Right renal pelvis (tissue), 4 donors: ENCODE measurements around the gene SV2C. TPM values are rescaled to one million over a fixed set of nuclear protein-coding genes. Genes with fewer than 3 reads are reported as not detected.
"Not testable (repeated sequence)": the region's sequence is repeated elsewhere in the genome, so short reads cannot be mapped to it uniquely, and the experiment has no call there.

ENCODE experiments used
- DNase-seq, 4 donors: peaks; one replicate each; pipeline ENCODE4 v3.0.0-alpha.2; 2013; ENCODE audit warnings: low read depth in 4 of 4, low spot score in 3 of 4, missing footprints in 1 of 4
- polyA plus RNA-seq, 4 donors: library from polyadenylated mRNA; unstranded; fragments of 120-200 nt; gene quantifications; one replicate each; pipeline ENCODE4 v1.2.1, GENCODE V29; 2013; ENCODE audit not compliant: insufficient read length in 4 of 4

The SV2C gene
- polyA plus RNA-seq, 4 donors: 0.07 to 0.35 (median 0.20) TPM

DNA sequence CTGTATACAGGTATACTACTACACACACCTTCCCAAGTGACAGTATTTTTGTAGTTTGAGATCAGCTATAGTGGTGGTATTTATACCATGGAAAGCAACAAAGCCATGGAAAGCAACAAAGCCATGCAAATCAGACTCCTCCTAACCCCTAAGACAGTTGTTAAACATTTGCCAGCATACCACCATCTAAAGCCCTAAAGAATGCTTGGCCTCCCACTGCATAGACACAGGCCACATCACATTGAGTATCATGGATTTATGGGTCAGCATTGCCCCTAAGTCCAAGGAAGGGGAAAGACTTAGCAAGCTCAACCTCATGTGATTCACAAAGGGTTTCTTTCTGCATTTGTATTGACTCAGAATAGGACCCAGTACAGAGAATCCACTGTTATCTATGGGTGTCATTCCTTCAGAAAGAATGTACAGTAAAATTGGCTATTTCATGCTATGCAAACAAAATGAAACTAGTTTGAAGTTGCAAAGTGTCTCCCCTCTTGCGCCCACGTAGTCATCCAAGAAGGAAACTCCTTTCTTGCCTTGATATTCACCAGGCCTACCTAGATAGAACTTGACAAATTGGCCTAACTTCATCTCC, 249.5 kb downstream of the SV2C start:
- no peak for DNase-seq

DNA sequence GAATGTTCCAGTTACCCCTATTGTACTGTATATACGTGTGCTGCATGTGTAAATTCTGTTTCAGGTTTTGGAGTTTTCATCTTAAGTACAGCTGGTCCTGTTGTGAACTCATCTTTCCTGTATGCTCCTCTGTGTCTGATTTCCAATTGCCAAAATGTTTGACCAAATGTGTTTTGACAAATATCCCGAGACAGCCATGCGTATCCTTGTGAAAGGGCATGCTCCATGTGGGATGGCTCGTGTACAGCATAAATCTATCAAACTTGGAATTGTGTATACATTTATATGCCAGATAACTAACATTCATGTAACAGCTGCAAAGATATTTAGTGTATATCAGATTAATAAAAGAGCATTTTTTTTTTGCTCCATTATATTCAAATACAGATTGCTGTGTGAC, 250.4 kb downstream of the SV2C start:
- DNase-seq: no peak

GRCh38 chr5:76334574-76334973, 251.4 kb downstream of the SV2C start:
- no peak for DNase-seq

DNA sequence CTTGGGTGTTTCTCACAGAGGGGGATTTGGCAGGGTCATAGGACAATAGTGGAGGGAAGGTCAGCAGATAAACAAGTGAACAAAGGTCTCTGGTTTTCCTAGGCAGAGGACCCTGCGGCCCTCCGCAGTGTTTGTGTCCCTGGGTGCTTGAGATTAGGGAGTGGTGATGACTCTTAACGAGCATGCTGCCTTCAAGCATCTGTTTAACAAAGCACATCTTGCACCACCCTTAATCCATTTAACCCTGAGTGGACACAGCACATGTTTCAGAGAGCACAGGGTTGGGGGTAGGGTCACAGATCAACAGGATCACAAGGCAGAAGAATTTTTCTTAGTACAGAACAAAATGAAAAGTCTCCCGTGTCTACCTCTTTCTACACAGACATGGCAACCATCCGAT, 252.3 kb downstream of the SV2C start:
- DNase-seq: not testable (repeated sequence)

GRCh38 chr5:76336253-76336809, 253.1 kb downstream of the SV2C start:
- not testable (repeated sequence) for DNase-seq

DNA sequence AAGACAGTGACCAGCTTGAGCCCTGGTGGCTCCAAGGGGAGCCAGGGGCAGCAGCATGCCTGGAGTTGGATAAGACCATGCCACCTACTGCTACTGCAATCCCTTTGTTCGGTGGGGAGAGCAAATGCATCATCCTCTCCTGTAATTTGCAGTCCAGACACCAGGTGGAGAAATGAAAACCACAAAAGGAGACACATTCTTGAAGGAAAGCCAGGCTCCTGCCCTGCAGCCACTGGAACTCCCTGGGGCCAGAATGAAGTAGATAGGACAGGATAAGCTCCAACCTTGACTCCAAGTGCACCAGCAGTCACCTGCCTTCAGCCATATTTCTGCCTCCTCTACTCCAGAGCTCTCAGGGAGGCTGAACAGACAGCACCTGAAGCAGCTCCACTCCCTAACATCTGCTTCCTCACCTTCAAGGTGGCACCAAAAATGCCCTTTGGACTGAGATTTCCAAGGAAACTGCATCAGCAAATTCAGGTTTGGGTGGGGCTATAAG, 254.8 kb downstream of the SV2C start:
- peak in 3 of 4 donors; percentile 36 to 44 (median 38) for DNase-seq

GRCh38 chr5:76339919-76340318, 256.7 kb downstream of the SV2C start:
- DNase-seq: no peak

DNA sequence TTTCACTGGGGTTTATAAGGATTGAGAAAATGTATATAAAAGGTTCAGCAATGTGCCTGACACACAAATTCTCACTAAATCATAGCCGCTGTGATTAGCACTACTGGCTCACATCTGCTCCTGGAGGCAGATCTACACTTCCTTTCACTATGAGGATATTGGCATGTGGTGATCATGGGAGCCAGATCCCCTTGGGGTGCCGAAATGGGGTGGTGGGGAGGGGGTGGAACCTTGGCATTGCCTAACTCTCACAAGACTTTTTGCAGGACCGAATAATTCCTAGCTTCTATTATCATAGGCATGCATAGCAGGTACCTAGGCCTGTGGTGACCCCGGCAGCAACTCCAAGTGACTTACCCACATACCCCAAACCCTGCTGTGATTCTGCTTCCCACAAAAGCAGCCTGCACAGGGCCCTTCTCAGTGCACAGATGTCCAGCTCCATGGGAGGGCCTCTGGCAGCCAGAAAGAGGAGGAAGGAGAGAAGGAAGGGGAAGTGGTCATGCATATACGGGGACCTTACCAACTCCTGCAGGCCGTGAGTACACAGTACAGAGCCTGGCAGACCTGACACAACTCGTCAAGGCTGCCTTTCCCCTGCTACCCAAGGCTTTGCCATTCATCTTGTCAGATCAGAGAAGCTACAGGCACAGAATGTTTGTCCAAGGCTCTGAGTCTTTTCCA, 258.6 kb downstream of the SV2C start:
- DNase-seq: no peak

DNA sequence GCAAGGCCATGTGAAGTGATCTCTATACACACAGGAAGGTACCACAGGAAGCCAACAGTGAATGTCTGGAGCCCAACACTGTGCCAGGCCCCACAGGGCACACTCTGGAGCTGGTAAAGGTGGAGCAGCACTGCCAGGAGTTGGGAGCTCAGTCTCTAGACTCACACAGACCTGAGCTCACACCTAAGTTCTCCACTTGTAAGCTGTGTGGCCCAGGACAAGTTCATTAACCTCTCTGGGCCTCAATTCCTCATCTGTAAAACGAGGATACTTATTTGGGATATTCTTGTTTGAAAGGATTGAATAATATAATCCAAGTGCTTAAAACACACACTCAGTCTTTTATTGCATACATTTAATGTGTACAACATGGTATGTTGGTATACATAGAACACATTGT, 259.3 kb downstream of the SV2C start:
- DNase-seq: no peak

- DNase-seq: no peak
Observed at GRCh38 chr5:76345582-76345981, 262.4 kb downstream of the SV2C start.

DNA sequence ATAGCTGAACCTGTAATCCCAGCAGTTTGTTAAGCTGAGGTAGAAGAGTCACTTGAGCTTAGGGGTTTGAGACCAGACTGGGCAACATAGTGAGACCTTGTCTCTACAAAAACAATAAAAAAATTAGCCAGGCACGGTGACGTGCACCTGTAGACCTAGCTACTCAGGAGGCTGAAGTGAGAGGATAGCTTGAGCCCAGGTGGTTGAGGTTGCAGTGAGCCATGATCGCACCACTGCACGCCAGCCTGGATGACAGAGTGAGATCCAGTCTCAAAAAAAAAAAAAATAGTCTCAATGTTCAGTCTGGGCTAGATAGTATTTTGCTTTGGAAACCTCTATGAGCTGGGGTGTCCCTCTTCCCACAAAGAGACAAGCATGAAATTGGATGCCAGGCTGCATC, 268.0 kb downstream of the SV2C start:
- no peak for DNase-seq

GRCh38 chr5:76351577-76351976, 268.4 kb downstream of the SV2C start:
- DNase-seq: no peak

DNA sequence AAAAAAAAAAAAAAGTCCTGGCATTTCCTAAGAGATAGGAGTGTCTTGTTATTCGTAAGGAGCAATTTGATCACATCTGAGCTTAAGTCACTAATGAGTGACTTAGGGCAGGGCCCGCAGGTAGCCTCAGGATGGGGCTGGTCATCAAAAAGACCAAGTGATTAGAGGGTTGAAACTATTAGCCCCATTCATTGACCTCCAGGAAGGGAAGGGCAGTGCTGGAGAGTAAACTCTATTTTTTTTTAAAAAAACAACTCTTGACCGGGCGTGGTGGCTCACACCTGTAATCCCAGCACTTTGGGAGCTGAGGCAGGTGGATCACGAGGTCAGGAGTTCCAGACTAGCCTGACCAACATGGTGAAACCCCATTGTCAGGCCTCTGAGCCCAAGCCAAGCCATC, 273.7 kb downstream of the SV2C start:
- no peak for DNase-seq

- no peak for DNase-seq
Observed at GRCh38 chr5:76363352-76364225, 280.4 kb downstream of the SV2C start.

GRCh38 chr5:76364226-76364589, 281.0 kb downstream of the SV2C start:
- DNase-seq: no peak

- no peak for DNase-seq
Observed at GRCh38 chr5:76365561-76365960, 282.4 kb downstream of the SV2C start.

DNA sequence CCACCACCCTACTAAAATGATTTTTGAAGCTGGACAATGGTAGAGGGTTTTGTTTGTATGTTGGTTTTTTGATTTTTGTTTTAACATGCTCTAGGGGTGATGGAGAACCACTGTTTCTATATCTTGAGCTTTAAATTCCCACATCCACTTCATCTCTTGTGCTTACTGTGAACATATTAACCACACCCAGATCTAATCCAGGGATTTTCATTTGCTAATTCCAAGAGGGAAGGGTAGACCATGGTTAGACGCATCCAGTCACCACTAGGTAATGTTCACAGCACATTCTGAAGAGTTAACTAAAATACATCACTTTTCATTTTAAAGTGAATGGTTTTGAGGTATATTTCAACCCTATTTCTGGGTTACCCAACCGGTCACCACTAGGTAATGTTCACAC, 283.4 kb downstream of the SV2C start:
- DNase-seq: no peak

GRCh38 chr5:76367623-76368371, 284.6 kb downstream of the SV2C start:
- no peak for DNase-seq

GRCh38 chr5:76368941-76369340, 285.8 kb downstream of the SV2C start:
- DNase-seq: no peak

GRCh38 chr5:76369668-76370067, 286.5 kb downstream of the SV2C start:
- DNase-seq: not testable (repeated sequence)

DNA sequence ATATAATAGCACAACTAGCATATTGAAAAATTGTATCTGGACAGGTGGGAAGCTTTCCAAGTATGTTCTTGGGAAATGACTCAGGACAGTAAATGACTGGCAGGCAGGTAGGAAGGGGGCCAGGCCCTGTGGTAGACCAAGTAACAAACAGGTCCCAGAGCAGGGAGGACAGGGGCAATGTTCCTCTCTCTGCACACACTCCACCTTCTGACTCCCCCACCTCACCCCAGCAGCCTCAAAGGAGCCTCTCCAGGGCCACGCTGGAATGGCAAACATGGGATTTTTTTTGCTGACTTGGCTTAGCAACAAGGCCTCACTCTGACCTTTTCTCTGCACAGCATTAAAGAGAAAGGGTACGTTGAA, 288.8 kb downstream of the SV2C start:
- DNase-seq: no peak
